SK-N-SH (cell line): Measurements from ENCODE around the gene SLC25A2.

Experiments used
- CTCF ChIP-seq: fragments of 200-600 bp; sonication (generic); IDR thresholded peaks from 2 replicates; pipeline ENCODE4 v1.6.1; 2017; ENCODE audit warnings: antibody characterized with exemption, mild to moderate bottlenecking, moderate library complexity
- EZH2phosphoT487 ChIP-seq: fragments of 200-600 bp; sonication (generic); IDR thresholded peaks from 2 replicates; pipeline ENCODE4 v1.6.1; 2017; ENCODE audit warnings: low read depth, mixed run types, mild to moderate bottlenecking, antibody characterized with exemption, moderate library complexity, borderline replicate concordance
- FOXJ3 ChIP-seq: sonication (generic); formaldehyde crosslinking; IDR thresholded peaks from 2 replicates; pipeline ENCODE4 v1.5.1; 2020; ENCODE audit warnings: mild to moderate bottlenecking, missing genetic modification reagents
- GABPA ChIP-seq: IDR thresholded peaks from 2 replicates; pipeline ENCODE4 v1.4.0; 2012; ENCODE audit warnings: low read depth, mild to moderate bottlenecking
- JUND ChIP-seq: IDR thresholded peaks from 2 replicates; pipeline ENCODE4 v1.4.0; 2012
- MEF2A ChIP-seq: IDR thresholded peaks from 2 replicates; pipeline ENCODE4 v1.4.0; 2012; ENCODE audit warnings: low read depth, borderline replicate concordance
- RAD21 ChIP-seq: IDR thresholded peaks from 2 replicates; pipeline ENCODE4 v1.6.1; 2012; ENCODE audit warnings: mild to moderate bottlenecking, low read length
- RCOR1 ChIP-seq: fragments of 150-350 bp; IDR thresholded peaks from 2 replicates; pipeline ENCODE4 v1.6.1; 2017; ENCODE audit warnings: antibody characterized with exemption, low read length
- REST ChIP-seq: IDR thresholded peaks from 2 replicates; pipeline ENCODE4 v1.6.1; 2012; ENCODE audit warnings: mild to moderate bottlenecking, low read depth, low read length, moderate library complexity
- SMC3 ChIP-seq: IDR thresholded peaks from 2 replicates; pipeline ENCODE4 v1.6.1; 2012; ENCODE audit warnings: low read depth, low read length, improper control_type of control experiment
- USF1 ChIP-seq: IDR thresholded peaks from 2 replicates; pipeline ENCODE4 v1.4.0; 2012; ENCODE audit warnings: low read depth, borderline replicate concordance

- TF ChIP-seq REST (no peak), RCOR1 (no peak), CTCF (no peak), RAD21 (no peak), EZH2phosphoT487 (no peak), MEF2A (no peak), SMC3 (no peak), JUND (no peak), FOXJ3 (CRISPR knock-in tag) (no peak), GABPA (no peak), USF1 (no peak)
Observed at GRCh38 chr5:141322261-141322660, 18.4 kb upstream of the SLC25A2 start.
